GM12873 (cell line): Measurements from ENCODE around the gene NSMCE4A.

Experiments used
- CTCF ChIP-seq: IDR thresholded peaks from 2 replicates; pipeline ENCODE4 v1.5.1; 2012; ENCODE audit warnings: low read depth, mild to moderate bottlenecking, moderate library complexity, low read length, control low read depth; ENCODE audit not compliant: insufficient read depth; ENCODE audit errors: missing control alignments

The NSMCE4A gene

GRCh38 chr10:121926157-121926556 lies 48.9 kb downstream of the NSMCE4A start:
- no peak for TF ChIP-seq CTCF

GRCh38 chr10:121921238-121921931 lies 53.6 kb downstream of the NSMCE4A start:
- no peak for TF ChIP-seq CTCF

- no peak for TF ChIP-seq CTCF
Observed at GRCh38 chr10:121919666-121920065, 55.4 kb downstream of the NSMCE4A start.

- TF ChIP-seq CTCF = no peak
Observed at GRCh38 chr10:121914661-121915060, 60.4 kb downstream of the NSMCE4A start.

GRCh38 chr10:121911421-121911697 lies 63.7 kb downstream of the NSMCE4A start:
- TF ChIP-seq CTCF = no peak

- no peak for TF ChIP-seq CTCF
Observed at GRCh38 chr10:121910673-121911420, 64.2 kb downstream of the NSMCE4A start.
